Peyer's patch (tissue), 4 donors: ENCODE data around the gene SLCO1B1. TPM values are rescaled to one million over a fixed set of nuclear protein-coding genes. Genes with fewer than 3 reads are reported as not detected.
"Not testable (repeated sequence)": the region's sequence is repeated elsewhere in the genome, so short reads cannot be mapped to it uniquely, and the experiment has no call there.

Source experiments
- DNase-seq, 3 donors: peaks; one replicate each; pipeline ENCODE4 v3.0.0-alpha.2; 2017 to 2019
- H3K27ac ChIP-seq, 4 donors: fragments of 200-600 bp; sonication (generic); one replicate each; pipeline ENCODE4 v1.5.1; 2016 to 2019
- H3K27me3 ChIP-seq, 2 donors: fragments of 200-600 bp; sonication (generic); one replicate each; pipeline ENCODE4 v1.5.1; 2019
- H3K36me3 ChIP-seq, 3 donors: fragments of 200-600 bp; sonication (generic); one replicate each; pipeline ENCODE4 v1.5.1; 2016 to 2019
- H3K4me1 ChIP-seq, 4 donors: fragments of 200-600 bp; sonication (generic); one replicate each; pipeline ENCODE4 v1.5.1; 2016 to 2019
- H3K4me3 ChIP-seq, 4 donors: fragments of 200-600 bp; sonication (generic); 1 replicate in 3 of 4; 2 replicates in 1 of 4; pipeline ENCODE4 v1.5.1; 2016 to 2019; ENCODE audit warnings: mild to moderate bottlenecking in 1 of 4
- H3K9me3 ChIP-seq, 4 donors: fragments of 200-600 bp; sonication (generic); one replicate each; pipeline ENCODE4 v1.5.1; 2016 to 2019; ENCODE audit warnings: mild to moderate bottlenecking in 1 of 4
- POLR2A ChIP-seq, 2 donors: fragments of 450-650 bp; IDR thresholded peaks; one replicate each; pipeline ENCODE4 v1.5.1; 2017; ENCODE audit warnings: antibody characterized with exemption in 2 of 2, mild to moderate bottlenecking in 2 of 2, moderate library complexity in 2 of 2
- total RNA-seq, 4 donors: library from RNA; depleted of rRNA; stranded (reverse); fragments of >200 nt; gene quantifications; one replicate each; pipeline ENCODE4 v1.1.0, GENCODE V29; 2016
- TF ChIP-seq, protein P1 (sequence below), 6 experiments: fragments of 450-650 bp in 4 of 6; fragments of 200-600 bp in 2 of 6; sonication (generic) in 1 of 6; IDR thresholded peaks; one replicate each; pipeline ENCODE4 v1.5.1; 2017 to 2019; ENCODE audit warnings: antibody characterized with exemption in 6 of 6, mild to moderate bottlenecking in 3 of 6, moderate library complexity in 1 of 6

Gene SLCO1B1
- total RNA-seq, 4 donors from 2014 or later = not detected

GRCh38 chr12:21190016-21190415 is 59.0 kb downstream of the SLCO1B1 start:
- Histone ChIP-seq H3K9me3 (no peaks in the 10 kb centered on the region), H3K27ac (no peak overlapping the region), H3K4me1 (no peaks in the 10 kb centered on the region), H3K36me3 (no peaks in the 10 kb centered on the region), H3K4me3 (no peak overlapping the region), H3K27me3 (no peaks in the 10 kb centered on the region)
- DNase-seq = no peak
- TF ChIP-seq POLR2A (IDR thresholded peaks at IDR 0.05) = no peak
- TF ChIP-seq, protein P1, sequence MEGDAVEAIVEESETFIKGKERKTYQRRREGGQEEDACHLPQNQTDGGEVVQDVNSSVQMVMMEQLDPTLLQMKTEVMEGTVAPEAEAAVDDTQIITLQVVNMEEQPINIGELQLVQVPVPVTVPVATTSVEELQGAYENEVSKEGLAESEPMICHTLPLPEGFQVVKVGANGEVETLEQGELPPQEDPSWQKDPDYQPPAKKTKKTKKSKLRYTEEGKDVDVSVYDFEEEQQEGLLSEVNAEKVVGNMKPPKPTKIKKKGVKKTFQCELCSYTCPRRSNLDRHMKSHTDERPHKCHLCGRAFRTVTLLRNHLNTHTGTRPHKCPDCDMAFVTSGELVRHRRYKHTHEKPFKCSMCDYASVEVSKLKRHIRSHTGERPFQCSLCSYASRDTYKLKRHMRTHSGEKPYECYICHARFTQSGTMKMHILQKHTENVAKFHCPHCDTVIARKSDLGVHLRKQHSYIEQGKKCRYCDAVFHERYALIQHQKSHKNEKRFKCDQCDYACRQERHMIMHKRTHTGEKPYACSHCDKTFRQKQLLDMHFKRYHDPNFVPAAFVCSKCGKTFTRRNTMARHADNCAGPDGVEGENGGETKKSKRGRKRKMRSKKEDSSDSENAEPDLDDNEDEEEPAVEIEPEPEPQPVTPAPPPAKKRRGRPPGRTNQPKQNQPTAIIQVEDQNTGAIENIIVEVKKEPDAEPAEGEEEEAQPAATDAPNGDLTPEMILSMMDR (IDR thresholded peaks at IDR 0.05) = no peak

GRCh38 chr12:21214433-21214832 is 83.4 kb downstream of the SLCO1B1 start:
- not testable (repeated sequence) for H3K9me3 ChIP-seq, H3K27me3 ChIP-seq, H3K36me3 ChIP-seq, H3K4me3 ChIP-seq, H3K4me1 ChIP-seq, H3K27ac ChIP-seq, DNase-seq

- TF ChIP-seq, protein P1 (IDR thresholded peaks at IDR 0.05) = no peak
- no peak for TF ChIP-seq POLR2A (IDR thresholded peaks at IDR 0.05)
- Histone ChIP-seq H3K36me3 (no peaks in the 10 kb centered on the region), H3K27ac (no peak overlapping the region), H3K27me3 (no peaks in the 10 kb centered on the region), H3K4me1 (no peaks in the 10 kb centered on the region), H3K9me3 (no peaks in the 10 kb centered on the region), H3K4me3 (no peak overlapping the region)
- DNase-seq = no peak
Measured at GRCh38 chr12:21219206-21219605, 88.2 kb downstream of the SLCO1B1 start.

DNA sequence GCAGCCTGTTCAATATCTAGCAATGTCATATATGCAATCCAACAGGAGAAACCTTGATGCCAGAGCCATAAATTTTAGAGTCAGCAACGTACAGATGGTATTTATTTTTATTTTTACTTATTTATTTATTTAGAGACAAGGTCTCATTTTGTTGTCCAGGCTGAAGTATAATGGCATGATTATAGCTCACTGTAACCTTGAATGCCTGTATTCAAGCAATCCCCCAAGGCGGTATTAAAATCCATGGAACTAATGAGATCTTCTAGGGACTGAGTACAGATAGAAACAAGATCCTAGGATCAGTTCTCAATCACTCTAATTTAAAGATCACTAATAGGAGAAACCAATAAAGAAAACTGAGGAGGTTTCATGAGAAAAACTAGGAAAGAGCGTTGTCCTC is 89.3 kb downstream of the SLCO1B1 start:
- no peaks in the 10 kb centered on the region for H3K9me3 ChIP-seq
- no peak overlapping the region for H3K4me3 ChIP-seq
- no peaks in the 10 kb centered on the region for H3K27me3 ChIP-seq
- no peak overlapping the region for H3K27ac ChIP-seq
- no peak for TF ChIP-seq POLR2A (IDR thresholded peaks at IDR 0.05)
- TF ChIP-seq, protein P1 (IDR thresholded peaks at IDR 0.05) = no peak
- H3K4me1 ChIP-seq = no peaks in the 10 kb centered on the region
- H3K36me3 ChIP-seq = no peaks in the 10 kb centered on the region
- DNase-seq = no peak

DNA sequence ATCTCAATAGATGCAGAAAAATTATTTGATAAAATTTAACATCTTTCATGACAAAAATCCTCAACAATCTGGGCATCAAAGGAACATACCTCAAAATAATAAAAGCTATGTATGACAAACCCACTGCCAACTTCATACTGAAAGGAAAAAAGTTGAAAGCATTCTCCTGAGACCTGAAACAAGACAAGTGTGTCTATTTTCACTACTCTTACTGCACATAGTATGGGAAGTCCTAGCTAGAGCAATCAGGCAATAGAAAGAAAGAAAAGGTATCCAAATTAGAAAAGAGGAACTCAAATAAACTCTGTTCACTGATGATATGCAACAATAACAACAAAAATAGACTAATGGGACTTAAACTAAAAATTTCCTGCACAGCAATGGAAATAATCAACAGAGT is 90.1 kb downstream of the SLCO1B1 start:
- Histone ChIP-seq H3K27ac (no peak overlapping the region), H3K36me3 (no peaks in the 10 kb centered on the region), H3K4me3 (no peak overlapping the region), H3K9me3 (no peaks in the 10 kb centered on the region), H3K27me3 (no peaks in the 10 kb centered on the region), H3K4me1 (no peaks in the 10 kb centered on the region)
- no peak for TF ChIP-seq POLR2A (IDR thresholded peaks at IDR 0.05)
- TF ChIP-seq, protein P1 (IDR thresholded peaks at IDR 0.05) = no peak
- DNase-seq = no peak

- Histone ChIP-seq H3K4me3 (no peak overlapping the region), H3K4me1 (no peaks in the 10 kb centered on the region), H3K27me3 (no peaks in the 10 kb centered on the region), H3K27ac (no peak overlapping the region), H3K36me3 (no peaks in the 10 kb centered on the region), H3K9me3 (no peaks in the 10 kb centered on the region)
- no peak for TF ChIP-seq POLR2A (IDR thresholded peaks at IDR 0.05)
- TF ChIP-seq, protein P1 (IDR thresholded peaks at IDR 0.05) = no peak
- DNase-seq = no peak
Measured at GRCh38 chr12:21221778-21222177, 90.8 kb downstream of the SLCO1B1 start.
